SKM-1 (cell line): Measurements from ENCODE around the gene PVR.

Experiments used
- DNase-seq: peaks from one replicate; lab custom pipeline; 2025; ENCODE audit not compliant: unreplicated experiment; lab: John Stamatoyannopoulos, UW

Gene PVR, protein sequence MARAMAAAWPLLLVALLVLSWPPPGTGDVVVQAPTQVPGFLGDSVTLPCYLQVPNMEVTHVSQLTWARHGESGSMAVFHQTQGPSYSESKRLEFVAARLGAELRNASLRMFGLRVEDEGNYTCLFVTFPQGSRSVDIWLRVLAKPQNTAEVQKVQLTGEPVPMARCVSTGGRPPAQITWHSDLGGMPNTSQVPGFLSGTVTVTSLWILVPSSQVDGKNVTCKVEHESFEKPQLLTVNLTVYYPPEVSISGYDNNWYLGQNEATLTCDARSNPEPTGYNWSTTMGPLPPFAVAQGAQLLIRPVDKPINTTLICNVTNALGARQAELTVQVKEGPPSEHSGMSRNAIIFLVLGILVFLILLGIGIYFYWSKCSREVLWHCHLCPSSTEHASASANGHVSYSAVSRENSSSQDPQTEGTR

DNA sequence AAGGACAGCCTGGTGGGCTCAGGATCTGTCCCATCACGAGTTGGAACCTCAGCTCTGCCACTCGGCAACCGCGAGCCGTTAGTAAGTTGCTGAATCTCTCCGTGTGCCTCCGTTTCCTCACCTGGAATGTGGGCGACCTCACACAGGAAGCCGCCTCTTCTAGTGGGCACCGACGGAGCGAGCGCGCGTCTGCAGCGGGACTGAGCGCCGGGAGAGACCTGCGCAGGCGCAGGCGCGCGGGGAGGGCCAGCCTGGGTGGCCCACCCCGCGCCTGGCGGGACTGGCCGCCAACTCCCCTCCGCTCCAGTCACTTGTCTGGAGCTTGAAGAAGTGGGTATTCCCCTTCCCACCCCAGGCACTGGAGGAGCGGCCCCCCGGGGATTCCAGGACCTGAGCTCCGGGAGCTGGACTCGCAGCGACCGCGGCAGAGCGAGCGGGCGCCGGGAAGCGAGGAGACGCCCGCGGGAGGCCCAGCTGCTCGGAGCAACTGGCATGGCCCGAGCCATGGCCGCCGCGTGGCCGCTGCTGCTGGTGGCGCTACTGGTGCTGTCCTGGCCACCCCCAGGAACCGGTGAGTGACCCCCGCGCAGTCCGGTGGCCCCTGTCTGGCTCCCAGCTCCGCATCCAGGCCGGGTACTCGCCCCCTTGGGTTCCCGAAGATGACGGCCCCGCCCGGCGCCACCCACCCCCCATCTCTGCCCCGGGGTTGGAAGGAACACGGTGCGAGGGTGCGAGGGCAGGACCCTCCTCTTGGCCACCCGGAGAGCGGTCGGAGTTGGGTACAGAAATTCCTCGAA is at the start of gene PVR:
PVR (plus strand) TSS at position 306 of the 797 bp plus-strand sequence; CDS start at position 493, 187 bp downstream.
- peak; percentile 1 for DNase-seq

DNA sequence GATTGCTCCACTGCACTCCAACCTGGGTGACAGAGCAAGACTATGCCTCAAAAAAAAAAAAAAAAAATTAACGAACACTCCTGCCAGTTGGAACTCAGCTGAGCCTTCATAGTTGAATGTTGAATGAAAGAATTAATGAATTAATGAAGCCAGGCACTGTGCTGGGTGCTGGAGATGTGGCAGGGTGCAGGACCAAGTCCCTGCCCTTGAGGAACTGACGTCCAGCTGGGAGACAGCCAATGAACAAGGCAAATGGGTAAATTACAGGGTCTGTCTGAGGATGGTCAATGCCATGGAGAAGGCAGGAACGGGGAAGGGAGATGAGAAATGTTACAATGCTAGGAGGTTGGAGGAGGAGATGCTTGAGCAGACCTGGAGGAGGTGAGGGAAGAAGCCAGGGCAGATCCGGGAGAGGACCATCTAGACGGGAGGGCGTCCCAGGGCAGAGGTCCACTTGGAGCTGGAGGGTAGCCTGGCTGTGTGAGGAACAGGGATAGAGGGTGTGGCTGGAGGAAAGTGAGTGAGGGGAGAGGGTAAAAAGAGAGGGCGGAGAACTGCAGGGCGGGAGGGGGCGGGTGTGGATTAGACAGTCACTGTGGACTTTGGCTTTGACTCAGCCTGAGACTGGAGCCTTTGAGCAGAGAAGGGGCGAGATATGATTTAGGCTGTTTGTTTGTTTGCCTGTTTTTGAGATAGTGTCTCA is 47.1 kb upstream of the PVR start:
- no peak for DNase-seq

GRCh38 chr19:44597131-44597491 is 46.6 kb upstream of the PVR start:
- no peak for DNase-seq

DNA sequence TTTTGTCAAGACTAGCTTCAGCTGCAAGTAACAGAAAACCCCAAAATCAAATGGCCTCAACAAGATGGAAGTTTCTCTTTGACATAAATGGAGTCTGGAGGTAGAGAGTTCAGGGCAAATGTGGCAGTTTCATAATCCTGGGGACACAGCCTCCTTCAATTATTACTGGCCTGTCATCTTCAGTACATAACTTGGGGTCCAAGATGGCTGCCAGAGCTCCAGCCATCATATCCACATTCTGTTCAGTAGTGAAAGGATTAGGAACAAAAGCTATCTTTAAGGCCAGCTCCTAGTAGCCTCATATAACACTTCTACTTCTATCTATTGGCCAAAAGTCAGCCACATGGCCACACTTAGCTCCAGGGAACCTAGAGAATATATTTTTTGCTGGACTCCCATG is 45.4 kb upstream of the PVR start:
- no peak for DNase-seq

GRCh38 chr19:44598880-44599279 is 44.8 kb upstream of the PVR start:
- no peak for DNase-seq

GRCh38 chr19:44600466-44600865 is 43.2 kb upstream of the PVR start:
- DNase-seq = no peak

DNA sequence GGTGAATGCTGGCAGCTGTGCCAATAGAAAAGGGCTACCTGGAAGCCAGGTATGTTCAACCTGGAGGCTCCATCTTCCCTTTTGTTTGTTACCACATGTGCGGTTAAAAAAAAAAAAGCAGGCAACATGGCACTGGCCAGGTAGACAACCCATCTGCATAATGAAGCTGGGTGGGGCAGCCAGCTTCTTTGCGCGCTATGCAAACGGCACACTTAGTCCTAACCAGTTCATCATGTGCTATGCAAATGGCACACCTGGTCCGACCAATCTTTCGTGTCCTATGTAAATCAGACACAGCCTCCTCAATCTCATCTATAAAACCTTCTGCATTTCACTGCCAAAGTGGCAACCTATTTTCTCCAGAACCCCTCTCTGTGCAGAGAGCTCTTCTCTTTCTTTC is 41.6 kb upstream of the PVR start:
- DNase-seq = no peak

DNA sequence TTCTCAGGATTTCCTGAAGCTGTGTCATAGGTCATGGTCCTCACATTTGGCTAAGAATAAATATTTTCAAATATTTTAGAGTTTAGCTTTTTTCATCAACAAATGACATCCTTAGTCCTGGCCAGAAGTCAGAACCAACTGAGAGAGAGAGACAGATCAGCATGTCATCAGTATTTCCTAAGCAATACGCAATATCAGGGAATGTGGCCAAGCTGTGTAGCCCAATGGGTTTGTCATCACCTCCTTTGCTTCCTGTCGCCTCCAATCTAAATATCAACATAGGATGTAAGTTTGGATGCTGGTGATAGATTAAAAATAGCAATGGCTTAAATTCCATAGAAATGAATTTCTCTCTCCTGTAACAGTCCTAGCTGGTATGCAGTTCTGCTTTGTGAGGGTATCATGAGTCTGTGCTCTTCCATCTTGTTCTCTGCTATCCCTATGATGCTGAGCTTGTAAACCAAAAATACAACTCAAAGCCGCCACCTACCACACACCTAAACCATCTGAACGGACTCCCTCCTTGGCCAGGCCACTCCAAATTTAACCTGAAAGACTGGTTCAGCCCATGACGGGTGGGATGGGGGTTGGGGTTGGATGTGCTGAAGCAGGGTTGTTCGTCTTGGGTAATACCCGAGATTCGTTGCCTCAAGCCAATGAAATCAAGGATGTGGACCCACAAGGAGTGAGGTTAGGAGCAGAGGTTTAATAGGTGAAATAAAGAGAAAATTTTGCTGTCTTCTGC is 40.3 kb upstream of the PVR start:
- no peak for DNase-seq

GRCh38 chr19:44604241-44604640 is 39.5 kb upstream of the PVR start:
- no peak for DNase-seq

DNA sequence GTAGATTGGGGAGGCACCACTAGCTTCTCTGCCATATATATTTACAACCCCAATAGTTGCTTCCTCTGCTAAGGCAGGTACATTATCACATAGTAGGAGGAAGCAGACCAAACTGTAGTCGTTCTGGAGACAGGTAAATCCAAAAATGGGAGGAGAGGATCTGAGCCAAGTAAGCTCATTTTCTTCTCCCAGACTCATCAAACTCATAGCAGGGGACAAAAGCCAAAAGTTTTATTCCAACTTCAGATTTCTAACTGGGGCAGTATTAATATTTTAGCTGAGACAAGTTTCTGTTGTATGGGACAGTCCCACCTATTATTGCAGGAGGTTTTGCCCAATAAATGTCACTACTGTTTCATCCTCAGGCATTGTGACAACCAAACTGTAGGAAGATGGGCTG is 38.2 kb upstream of the PVR start:
- no peak for DNase-seq

DNA sequence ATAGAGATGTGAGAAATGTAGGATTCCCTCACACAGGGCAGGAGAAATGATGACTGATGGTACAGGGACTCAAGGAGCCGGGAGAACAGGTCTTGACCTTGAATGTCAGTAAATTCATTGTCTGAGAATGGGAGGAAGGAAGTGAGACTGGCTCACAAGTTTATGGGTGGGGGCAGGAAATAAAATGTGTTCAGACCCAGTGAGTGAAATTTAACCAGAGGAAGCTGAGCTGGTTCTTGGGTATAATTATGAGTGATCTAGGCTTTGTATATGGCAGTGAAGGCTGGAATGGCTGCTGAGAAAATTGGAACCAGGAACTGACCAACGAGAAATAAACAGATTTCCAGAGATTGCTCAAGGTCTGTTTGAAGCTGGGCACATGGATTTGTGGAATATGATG is 36.7 kb upstream of the PVR start:
- no peak for DNase-seq

- no peak for DNase-seq
Observed at GRCh38 chr19:44607917-44608316, 35.8 kb upstream of the PVR start.

- DNase-seq = no peak
Observed at GRCh38 chr19:44608391-44608821, 35.3 kb upstream of the PVR start.

- DNase-seq = no peak
Observed at GRCh38 chr19:44609219-44609618, 34.5 kb upstream of the PVR start.

DNA sequence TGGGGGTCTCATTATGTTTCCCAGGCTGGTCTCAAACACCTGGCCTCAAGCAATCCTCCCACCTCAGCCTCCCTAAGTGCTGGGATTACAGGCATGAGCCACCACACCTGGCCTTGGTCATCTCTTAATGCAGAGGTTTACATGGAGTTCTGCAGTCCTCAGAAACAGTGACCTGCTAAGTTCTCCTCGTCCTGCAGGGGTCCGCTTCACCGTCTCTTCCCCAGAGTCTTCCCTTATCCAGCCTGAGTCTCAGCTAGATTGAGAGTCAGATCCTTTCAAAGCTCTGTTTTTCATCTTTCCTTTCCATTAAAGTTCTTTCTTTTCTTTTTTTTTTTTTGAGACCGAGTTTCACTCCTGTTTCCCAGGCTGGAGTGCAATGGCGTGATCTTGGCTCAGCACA is 33.2 kb upstream of the PVR start:
- DNase-seq = peak; percentile 5

- no peak for DNase-seq
Observed at GRCh38 chr19:44611812-44612295, 31.9 kb upstream of the PVR start.

DNA sequence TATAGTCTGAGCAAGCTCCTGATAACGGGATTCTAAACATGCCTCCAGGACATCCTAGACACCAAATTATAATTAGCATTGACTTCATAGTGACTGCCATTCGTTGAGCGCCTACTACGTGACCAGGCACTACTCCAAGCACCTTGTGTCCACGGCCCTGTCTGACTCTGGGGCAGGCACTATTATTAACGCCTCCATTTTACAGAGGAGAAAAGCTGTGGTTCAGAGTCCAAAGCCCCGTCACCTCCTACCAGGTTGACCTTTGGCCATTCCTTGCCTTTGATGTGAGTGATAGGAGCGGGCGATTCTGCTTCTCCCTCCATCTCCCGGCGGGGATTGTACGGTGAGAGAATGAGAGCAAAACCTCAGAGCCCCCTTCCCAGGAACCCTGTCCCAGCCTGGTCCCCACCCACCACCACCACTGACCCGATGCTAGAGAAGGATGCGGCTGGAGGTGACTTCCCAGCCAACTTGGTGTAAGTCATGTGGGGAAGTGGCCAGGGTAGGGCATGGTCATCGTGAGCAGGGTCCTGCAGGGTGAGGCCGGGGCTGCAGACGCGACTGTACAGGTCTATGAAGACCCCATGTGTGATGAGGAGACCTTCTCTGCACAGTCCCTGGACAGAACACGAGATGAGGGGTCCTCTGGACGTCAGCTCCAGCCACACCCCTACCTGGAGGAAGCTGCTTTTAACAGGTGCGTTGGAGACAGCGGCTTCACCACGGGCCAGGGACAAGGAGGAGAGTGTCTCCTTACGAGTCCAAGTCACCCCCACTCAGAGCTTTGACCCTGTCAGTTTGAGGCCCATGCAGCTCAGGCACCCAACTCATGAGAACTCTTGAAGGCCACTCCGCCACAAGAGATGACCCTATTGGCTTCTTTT is 30.2 kb upstream of the PVR start, which contains the start of gene IGSF23:
IGSF23 (plus strand) TSS at position 269 of the 884 bp plus-strand sequence; CDS start at position 352, 83 bp downstream.
- DNase-seq = no peak

- DNase-seq = no peak
Observed at GRCh38 chr19:44614313-44614712, 29.4 kb upstream of the PVR start.

GRCh38 chr19:44615863-44616247 is 27.9 kb upstream of the PVR start:
- no peak for DNase-seq
